GM18499 (cell line): Measurements from ENCODE around the gene METTL16.
A peak's percentile ranks its signal among the peaks of the same experiment; 100 is the strongest.
"Not testable (repeated sequence)": the region's sequence is repeated elsewhere in the genome, so short reads cannot be mapped to it uniquely, and the experiment has no call there.

Experiments
- ATAC-seq: cut with Tn5 transposase; IDR thresholded peaks from one replicate; pipeline ENCODE4 v1.9.1; 2021; ENCODE audit warnings: moderate number of reproducible peaks; ENCODE audit not compliant: insufficient read depth, unreplicated experiment

Gene METTL16

GRCh38 chr17:2511462-2512369 lies at the start of gene METTL16:
METTL16 (minus strand) TSS chr17:2511888; CDS start chr17:2502331, 9,557 bp downstream.
- peak; percentile 70 for ATAC-seq

DNA sequence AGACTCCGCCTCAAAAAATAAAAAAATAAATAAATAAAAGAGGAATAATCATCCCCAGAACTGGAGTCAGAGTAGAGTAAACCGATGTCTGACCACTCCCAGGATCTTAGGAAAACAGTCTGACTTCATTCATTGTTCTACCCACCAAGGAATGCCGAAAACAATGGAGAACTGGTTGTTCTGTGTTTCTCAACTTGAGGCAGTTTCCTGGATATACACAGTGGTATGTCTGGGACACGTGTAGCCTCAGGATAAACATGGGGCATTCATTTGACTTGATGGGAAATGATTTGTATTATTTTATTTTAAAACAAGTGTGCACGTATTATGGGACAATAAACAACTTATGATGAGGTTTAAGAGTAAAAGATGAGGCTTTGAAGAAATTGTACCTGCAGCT lies 49.0 kb upstream of the METTL16 start:
- no peak for ATAC-seq

DNA sequence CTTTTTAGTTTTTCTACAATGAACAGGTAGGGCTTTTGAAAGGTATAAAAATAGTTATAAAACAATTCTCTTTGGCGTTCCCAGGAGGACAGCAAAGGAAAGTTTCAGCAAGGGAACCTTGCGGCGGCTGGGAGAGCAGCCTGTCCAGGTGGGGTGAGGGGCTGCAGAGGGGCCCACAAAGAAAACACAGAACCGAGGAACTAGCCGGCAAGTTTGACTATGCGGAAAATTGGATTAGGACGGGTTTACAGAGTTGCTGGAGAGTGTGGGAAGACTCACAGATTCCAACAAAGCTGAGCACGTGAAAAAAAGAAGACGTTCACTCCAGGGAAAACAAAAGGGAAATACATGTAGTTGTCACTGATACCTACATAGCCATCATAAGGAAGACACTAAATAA lies 40.2 kb upstream of the METTL16 start:
- no peak for ATAC-seq

DNA sequence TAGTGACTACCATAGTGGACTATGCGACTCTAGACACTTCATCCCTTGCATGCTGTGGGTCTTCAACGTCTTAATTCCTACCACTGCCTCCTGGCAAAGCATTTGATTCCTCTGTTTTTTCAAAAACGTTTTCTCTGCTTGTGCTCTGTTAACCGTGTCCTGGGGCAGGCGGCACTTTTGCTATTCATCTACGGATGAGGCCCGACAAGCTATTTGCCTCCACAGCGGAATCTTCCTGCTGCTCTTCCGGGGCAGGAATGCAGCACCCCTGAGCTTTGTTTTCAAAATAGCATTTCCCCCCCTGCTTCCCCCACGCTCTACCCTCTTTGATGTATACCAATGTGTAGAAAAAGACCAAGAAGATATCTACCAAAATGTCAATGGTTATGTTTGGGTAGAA lies 39.8 kb upstream of the METTL16 start:
- no peak for ATAC-seq

DNA sequence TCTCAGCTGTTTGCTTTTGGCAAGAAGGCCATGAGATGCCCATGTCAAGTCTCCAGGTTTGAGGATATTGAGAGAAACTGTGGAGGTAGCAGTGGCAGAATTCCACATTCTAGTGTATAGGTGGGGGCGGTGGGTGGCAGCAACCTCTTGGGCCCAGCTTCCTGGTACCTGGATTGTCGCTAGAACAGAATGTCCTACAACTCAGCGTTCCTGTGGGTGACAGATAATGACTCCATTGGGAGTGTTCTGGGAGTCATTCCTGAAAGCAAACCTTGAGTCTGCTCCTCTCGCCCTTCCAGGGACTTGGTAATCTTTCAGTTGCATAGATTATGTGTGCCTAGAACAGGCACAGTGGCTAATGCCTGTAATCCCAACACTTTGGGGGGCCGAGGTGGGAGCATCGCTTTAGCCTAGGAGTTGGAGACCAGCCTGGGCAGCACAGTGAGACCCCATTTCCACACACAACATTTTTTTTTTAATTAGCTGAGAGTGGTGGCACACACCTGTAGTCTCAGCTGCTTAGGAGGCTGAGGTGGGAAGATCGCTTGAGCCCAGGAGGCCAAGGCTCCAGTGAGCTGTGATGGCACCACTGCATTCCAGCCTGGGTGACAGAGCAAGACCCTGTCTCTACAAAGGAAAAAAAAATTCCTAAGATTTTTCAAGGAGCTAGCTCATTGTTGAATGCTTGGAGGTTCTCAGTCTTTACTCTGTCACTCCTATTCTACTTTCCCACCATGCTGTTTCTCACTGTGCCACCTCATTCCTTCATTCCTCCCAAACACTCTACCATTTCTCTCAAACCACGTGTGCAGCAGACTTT lies 37.9 kb upstream of the METTL16 start:
- no peak for ATAC-seq

- not testable (repeated sequence) for ATAC-seq
Measured at GRCh38 chr17:2548026-2548425, 36.3 kb upstream of the METTL16 start.

GRCh38 chr17:2547176-2547575 lies 35.5 kb upstream of the METTL16 start:
- ATAC-seq, result no peak

DNA sequence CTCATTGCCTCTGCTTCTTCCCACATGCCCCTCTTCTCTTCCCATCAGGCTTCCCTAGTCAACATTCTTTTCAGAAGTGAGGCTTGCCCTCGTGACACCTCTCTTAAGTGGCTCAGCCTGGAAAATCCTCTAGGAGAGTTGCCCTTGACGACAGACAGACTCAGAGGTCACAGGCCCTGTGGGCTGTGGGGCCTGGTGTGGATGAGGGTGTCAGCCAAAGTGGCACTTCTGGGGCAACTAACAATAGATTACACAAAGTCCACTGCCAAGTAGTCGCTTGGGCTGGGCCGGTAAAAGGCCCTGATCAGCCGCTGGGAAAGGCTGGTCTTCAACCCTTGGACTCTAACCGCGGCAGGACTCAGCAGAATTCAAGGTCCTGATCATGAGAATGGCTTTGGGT lies 33.7 kb upstream of the METTL16 start:
- ATAC-seq, result no peak

DNA sequence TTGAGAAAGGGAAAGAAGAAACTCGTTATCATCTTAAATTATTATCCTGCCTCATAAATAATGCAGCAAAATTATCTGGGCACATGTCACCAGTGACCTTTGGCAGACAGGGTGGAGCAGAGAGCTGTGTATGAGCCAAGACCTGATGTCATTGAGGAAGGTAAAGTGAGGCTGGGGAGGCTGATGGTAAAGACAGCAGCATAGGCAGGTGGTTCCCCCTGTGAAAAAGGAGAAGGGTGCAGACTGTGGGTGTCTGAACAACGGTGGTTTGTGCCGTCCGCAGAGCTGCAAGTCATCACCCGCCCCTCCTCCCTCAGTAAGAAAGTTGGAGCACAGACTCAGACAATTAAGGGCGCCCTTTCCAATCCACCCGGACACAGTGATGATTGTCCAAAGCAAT lies 30.8 kb upstream of the METTL16 start:
- ATAC-seq, result no peak

GRCh38 chr17:2542056-2542455 lies 30.4 kb upstream of the METTL16 start:
- no peak for ATAC-seq

DNA sequence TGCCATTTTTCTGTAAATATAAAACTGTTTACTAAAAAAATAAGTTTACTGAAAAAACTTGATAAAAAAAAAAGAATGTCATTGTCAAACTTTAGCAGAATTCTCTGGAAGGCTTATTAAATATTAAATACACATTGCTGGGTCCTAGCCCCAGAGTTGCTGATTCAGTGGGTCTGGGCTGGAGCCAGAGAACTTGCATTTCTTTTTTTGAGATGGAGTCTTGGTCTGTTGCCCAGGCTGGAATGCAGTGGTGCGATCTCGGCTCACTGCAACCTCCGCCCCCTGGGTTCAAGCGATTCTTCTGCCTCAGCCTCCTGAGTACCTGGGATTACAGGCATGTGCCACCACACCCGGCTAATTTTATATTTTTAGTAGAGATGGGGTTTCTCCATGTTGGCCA lies 25.9 kb upstream of the METTL16 start:
- ATAC-seq, result not testable (repeated sequence)

GRCh38 chr17:2532146-2532720 lies 20.5 kb upstream of the METTL16 start:
- ATAC-seq, result no peak

DNA sequence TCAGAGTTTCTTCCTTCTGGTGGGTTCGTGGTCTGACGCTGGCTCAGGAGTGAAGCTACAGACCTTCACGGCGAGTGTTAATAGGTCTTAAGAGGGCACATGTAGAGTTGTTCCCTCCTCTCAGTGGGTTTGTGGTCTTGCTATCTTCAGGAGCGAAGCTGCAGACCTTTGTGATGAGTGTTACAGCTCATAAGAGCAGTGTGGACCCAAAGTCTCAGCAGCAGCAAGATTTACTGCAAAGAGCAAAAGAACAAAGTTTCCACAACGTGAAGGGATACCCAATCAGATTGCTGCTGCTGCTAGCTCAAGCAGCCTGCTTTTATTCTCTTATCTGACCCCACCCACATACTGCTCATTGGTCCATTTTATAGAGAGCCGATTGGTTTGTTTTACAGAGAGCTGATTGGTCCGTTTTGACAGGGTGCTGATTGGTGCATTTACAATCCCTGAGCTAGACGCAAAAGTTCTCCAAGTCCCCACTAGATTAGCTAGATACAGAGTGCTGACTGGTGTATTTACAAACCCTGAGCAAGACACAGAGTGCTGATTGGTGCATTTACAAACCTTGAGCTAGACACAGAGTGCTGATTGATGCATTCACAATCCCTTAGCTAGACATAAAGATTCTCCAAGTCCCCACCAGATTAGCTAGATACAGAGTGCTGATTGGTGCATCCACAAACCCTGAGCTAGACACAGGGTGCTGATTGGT lies 19.7 kb upstream of the METTL16 start:
- ATAC-seq, result not testable (repeated sequence)

GRCh38 chr17:2521775-2522410 lies 10.2 kb upstream of the METTL16 start:
- not testable (repeated sequence) for ATAC-seq

DNA sequence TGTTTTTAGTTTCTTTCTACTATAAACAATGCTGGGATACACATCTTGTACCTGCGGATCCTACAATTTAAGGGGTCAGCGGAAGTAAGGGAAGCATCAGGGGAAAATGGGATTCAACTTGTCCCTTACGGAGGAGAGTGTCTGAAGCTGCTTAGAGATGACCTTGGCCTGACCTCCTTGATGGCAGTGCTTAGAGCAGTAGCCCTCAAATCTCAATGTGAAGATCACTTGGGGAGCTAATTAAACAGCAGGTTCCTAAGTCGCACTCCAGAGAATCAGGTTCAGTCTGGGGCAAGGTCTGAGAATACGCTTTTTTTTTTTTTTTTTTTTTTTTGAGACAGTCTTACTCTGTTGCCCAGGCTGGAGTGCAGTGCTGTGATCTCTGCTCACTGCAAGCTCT lies 9.6 kb upstream of the METTL16 start:
- no peak for ATAC-seq

DNA sequence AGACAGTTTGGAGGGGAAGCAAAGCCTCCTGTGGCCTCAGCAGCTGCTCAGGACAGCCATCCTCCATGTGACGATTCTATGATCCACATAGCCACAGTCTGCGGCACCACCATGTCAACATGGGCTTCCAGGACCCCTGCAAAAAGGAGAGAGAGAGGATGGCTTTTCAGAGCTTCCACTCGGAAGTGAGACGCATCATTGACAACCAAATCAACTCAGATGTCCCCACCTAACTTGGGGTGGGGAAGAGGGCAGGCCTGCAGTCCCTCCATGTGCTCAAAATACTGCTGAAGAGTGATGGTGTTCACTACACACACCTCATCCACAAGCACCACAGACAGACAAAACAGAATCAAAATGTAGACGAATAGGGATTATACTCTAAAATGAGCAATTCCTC lies 5.9 kb upstream of the METTL16 start:
- ATAC-seq, result no peak

DNA sequence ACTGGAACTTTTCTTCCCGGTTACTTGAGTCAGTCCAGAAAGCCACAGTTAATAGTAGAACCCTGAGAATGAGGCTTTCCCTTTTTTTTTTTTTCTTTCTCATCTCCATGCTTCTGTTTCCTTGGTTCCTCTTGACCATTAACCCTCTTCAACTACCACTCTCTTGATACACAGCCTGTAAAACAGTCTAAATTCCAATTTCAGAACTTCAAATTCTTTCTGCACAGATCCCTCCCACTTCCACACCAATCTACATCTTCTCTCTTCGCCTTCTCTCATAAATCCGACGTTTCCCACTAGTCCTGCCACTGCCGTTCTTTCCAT lies 588 bp downstream of the METTL16 start:
- ATAC-seq, result no peak

DNA sequence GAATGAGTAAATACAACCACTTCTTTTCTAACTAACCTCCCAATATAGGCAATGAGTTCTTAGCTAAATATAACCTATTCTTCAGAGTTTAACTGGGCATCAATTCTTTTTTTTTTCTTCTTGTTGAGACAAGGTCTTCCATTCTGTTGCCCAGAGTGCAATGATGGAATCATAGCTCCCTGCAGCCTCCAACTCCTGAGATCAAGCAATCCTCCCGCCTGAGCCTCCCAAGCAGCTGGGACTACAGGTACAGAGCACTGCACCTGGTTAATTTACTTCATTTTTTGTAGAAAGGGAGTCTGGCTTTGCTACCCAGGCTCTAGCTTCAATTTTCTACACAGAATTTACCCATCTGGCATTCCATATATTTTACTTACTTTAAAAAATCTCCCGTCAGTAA lies 1.1 kb downstream of the METTL16 start:
- no peak for ATAC-seq

DNA sequence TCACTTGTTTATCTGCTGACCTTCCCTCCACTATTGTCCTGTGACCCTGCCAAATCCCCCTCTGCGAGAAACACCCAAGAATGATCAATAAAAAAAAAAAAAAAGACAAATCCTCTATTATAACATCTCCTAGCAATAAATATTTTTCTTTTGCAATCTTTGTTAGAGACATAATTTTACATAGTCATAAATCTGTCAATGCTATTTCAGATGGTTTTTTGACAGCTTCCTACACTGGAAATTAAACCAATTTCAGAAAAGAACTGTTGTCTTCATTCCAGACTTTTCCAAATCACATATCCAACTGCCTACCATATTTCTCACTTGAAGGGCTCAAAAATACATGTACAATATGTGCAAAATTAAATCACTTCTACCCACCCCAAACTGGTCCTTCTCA lies 3.7 kb downstream of the METTL16 start:
- ATAC-seq, result no peak

- not testable (repeated sequence) for ATAC-seq
Measured at GRCh38 chr17:2507015-2507414, 4.7 kb downstream of the METTL16 start.
